GM13977 (cell line): Measurements from ENCODE around the gene ZNF609.

ENCODE experiments used
- DNase-seq: peaks from one replicate; pipeline ENCODE4 v3.0.0; 2012; ENCODE audit warnings: low spot score
- in situ Hi-C: fragments of 300-500 bp; cut with MboI; formaldehyde crosslinking; loops from one replicate; pipeline ENCODE4 v1.12.0; 2022; ENCODE audit warnings: low sequenced_read_pairs, low pct_unique_long_range_greater_than_20kb, mixed read lengths, inconsistent platforms; ENCODE audit not compliant: unreplicated experiment
- TF ChIP-seq, protein P1 (sequence below): IDR thresholded peaks from 2 replicates; pipeline ENCODE4 v1.5.1; 2012; ENCODE audit warnings: mild to moderate bottlenecking, control low read depth; ENCODE audit not compliant: insufficient read depth; ENCODE audit errors: extremely low read depth, missing control alignments

The ZNF609 gene

DNA sequence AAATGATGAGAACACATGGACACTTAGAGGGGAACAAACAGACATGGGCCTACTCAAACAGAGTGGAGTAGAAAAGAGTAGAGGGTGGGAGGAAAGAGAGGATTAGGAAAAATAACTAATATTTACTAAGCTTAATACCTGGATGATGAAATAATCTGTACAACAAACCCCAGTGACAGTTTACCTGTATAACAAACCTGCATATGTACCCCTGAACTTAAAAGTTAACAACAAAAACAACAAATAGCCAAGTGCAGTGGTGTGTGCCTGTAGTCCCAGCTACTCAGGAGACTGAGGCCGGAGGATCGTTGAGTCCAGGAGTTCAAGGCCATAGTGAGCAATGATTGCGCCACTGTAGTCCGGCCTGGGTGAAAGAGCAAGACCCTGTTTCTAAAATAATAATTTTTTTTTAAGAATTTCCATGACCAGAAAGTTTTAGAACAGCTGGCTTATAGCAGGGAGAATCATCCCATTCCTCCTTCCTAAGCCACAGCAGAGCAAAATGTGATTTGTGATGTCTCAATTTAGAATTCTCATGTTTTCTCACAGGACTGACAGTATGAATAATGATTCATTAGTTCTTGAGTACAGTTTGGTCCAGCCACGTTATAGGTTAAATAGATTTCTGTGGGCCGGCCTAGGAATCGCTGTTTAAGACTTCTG is 150.0 kb downstream of the ZNF609 start:
- DNase-seq, result no peak
- TF ChIP-seq, protein P1, sequence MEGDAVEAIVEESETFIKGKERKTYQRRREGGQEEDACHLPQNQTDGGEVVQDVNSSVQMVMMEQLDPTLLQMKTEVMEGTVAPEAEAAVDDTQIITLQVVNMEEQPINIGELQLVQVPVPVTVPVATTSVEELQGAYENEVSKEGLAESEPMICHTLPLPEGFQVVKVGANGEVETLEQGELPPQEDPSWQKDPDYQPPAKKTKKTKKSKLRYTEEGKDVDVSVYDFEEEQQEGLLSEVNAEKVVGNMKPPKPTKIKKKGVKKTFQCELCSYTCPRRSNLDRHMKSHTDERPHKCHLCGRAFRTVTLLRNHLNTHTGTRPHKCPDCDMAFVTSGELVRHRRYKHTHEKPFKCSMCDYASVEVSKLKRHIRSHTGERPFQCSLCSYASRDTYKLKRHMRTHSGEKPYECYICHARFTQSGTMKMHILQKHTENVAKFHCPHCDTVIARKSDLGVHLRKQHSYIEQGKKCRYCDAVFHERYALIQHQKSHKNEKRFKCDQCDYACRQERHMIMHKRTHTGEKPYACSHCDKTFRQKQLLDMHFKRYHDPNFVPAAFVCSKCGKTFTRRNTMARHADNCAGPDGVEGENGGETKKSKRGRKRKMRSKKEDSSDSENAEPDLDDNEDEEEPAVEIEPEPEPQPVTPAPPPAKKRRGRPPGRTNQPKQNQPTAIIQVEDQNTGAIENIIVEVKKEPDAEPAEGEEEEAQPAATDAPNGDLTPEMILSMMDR, result no peak
- in situ Hi-C loops, result no loop called here

DNA sequence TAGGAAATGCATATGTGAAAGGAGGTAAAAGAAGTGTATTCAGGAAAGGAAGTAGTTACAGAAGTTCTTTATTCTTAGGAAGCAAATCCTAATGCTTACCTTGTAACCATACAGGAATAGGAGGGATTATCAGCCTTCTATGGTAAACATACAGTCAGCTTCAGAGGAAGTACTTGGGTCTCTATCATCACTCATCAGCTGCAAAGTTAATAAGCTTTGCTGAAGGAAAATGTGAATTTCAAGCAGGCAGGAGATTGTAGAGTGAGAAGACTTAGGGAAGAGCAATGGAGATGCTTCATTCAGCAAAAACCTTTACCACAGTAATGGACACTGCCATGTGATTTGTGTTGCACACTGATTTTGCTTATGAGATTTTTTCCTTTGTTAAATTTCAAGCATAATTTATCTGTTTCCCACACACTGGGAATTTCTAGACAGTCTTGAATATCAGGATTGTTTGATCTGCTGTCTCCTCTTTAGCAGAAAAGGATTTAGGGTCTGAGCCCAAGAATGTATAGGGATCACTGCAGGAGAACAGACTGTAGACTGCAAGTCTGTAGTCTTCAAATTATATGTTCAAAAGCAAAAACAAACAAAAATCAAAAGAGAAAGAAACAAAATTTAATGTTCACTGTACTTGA is 150.8 kb downstream of the ZNF609 start:
- in situ Hi-C loops, result no loop called here
- TF ChIP-seq, protein P1, result no peak
- no peak for DNase-seq

DNA sequence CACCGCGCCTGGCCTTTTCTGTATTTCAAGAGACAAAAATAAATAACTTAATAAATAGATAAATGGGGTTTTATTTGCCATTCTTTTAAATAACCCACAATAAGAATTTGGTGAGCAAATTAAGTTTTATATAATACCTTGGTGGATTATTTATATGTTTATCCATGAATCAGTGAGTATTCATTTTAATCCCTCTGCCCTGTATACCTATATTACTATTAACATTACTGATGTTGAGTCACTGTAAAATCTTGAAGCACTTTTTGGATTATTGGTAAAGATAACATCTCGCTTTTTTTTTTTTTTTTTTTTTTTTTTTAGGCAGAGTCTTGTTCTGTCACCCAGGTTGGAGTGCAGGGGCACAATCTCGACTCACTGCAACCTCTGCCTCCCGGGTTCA is 154.1 kb downstream of the ZNF609 start:
- TF ChIP-seq, protein P1, result no peak
- DNase-seq, result no peak
- in situ Hi-C loops, result no loop called here

DNA sequence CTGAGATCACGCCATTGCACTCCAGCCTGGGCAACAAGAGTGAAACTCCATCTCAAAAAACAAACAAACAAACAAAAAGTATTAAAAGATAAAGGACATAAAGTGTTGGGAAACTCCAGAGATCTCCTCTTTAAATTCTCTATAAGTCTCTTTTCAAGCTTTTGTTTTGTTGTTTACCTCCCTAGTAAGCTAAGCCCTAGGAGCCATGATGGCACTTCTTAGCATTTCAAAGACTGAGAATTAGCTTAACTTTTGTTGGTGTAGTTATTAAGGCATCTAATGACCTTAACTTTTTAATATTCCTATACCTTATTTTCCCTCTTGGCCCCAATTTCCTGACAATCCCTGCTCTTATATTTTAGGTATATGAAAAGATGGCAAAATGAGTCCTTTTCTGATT is 157.3 kb downstream of the ZNF609 start:
- in situ Hi-C loops, result no loop called here
- no peak for DNase-seq
- TF ChIP-seq, protein P1, result no peak

DNA sequence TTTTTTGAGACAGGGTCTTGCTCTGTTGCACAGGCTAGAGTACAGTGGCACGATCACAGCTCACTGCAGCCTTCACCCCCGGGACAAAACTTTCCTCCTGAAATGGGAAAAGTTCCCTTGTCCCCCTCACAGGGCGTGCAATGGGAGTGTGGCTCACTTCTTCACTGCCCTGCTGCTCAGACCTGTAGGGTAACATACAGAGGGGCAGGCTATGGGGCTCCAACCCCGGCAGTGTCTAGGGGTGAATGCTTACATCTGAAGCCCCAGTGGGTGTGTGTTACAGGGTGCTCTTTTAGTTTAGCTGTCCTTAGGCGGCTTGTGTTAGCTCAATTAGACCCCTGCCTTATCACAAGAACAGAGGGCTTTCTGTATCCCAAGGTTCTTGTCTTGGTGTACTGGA is 157.8 kb downstream of the ZNF609 start:
- DNase-seq, result no peak
- TF ChIP-seq, protein P1, result no peak
- in situ Hi-C loops, result no loop called here

DNA sequence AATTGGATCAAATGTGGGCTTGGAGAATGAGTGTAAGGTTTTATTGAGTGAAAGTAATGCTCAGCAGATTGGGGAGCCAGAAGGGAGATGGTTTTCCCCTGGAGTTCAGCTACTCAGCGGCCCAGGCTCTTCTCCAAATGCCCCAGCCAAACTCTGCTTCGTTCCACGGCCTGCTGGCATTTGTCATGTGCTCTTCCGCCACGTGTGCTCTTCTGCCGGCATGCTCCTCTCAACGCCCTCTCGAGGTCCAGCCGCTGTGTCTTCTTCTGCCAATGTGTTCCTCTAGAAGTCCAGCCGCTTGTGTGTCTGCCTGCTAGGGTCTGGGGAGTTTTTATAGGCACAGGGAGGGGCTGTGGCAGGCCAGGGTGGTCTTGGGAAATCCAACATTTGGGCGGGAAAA is 158.2 kb downstream of the ZNF609 start:
- TF ChIP-seq, protein P1, result no peak
- no peak for DNase-seq
- in situ Hi-C loops, result no loop called here
